Measurements from ENCODE around the gene TMEM222.
"Not testable (repeated sequence)": the region's sequence is repeated elsewhere in the genome, so short reads cannot be mapped to it uniquely, and the experiment has no call there.

TMEM222 gene

GRCh38 chr1:27380766-27381733 is 59.1 kb downstream of the TMEM222 start:
- DNase-seq (ENCODE audit: low read depth): no peak

GRCh38 chr1:27381969-27382762 is 60.2 kb downstream of the TMEM222 start:
- DNase-seq (ENCODE audit: low read depth): no peak

DNA sequence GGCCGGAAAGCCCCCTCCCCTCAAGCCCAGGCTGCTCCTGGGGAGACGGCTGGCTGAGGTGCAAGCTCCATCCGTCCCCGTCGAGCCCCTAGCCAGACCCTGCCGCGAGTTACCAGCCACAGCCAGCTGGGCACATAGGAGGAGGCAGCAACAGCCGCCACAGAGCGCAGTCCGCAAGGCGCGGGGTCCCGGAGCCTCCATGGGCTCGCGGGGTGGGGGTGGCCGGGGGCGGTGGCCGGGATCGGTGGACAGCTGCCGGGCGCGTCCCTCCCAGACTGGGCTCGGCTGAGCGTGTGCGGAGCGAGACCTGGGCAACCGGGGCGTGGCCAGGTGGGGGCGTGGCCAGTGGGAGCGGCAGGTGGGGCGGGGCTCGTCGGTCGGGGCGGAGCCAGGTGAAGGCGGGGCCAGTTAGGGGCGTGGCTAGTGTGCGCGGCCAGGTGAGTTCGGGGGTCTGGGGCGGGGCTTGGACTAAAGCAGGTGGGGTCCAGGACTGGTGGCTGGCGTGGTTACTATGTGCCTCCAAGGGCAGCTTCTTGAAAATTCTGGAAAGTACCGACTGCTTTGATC is 61.2 kb downstream of the TMEM222 start, which contains the start of gene CD164L2:
TSS of gene CD164L2 (minus strand) at position 295 of the 567 bp plus-strand sequence. CDS start at position 201, 94 bp downstream.
- DNase-seq (ENCODE audit: low read depth): no peak

DNA sequence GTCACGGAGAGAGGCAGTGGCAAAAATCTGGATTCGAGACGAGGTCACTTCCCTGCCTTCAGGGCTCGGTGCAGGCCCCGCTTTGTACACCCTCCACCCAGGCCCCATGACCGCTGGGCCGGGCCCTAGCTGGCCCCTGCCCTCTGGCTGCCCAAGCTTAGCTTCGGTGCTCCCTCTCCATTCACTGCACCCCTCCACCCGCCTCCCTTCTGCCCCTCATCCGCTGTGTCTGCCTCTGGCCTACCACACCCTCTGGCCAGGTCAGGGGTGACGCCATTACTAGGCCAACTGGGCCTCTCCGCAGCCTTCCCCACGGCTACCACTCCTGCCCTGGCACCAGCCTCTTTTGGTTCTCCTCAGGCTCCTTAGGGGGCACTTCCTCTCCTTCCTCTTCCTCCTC is 61.7 kb downstream of the TMEM222 start:
- no peak for DNase-seq (ENCODE audit: low read depth)

DNA sequence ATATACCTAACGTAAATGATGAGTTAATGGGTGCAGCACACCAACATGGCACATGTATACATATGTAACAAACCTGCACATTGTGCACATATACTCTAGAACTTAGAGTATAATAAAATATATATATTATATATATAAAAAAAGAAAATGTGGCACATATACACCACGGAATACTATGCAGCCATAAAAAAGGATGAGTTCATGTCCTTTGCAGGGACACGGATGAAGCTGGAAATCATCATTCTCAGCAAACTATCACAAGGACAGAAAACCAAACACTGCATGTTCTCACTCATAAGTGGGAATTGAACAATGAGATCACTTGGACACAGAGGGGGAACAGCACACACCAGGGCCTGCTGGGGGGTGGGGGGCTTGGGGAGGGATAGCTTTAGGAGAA is 62.8 kb downstream of the TMEM222 start:
- not testable (repeated sequence) for DNase-seq (ENCODE audit: low read depth)
